ENCODE data around the gene GALNTL6. TPM values are rescaled to one million over a fixed set of nuclear protein-coding genes. Genes with fewer than 3 reads are reported as not detected.

GALNTL6 gene
- total and polyA plus RNA-seq, 9 of the 15 experiments (the other 6 are each of a cell fraction or from before 2014, with no cell fraction given), result 0.18 to 0.50 (median 0.29) TPM

GRCh38 chr4:172155838-172156345 lies 342.7 kb downstream of the GALNTL6 start (continued):
- no peak for TF ChIP-seq ZBTB11 (CRISPR knock-in tag; IDR thresholded peaks at IDR 0.05)
- TF ChIP-seq ZNF717 (CRISPR knock-in tag; IDR thresholded peaks at IDR 0.05), result no peak
- no peak for TF ChIP-seq PHB2 (IDR thresholded peaks at IDR 0.05; ENCODE audit: low read depth)
- TF ChIP-seq HES1 (IDR thresholded peaks at IDR 0.05; ENCODE audit: low read depth), result no peak
- TF ChIP-seq NFYB (IDR thresholded peaks at IDR 0.05; ENCODE audit: extremely low read depth, insufficient read length), result no peak
- no peak for TF ChIP-seq ZNF436 (CRISPR knock-in tag; IDR thresholded peaks at IDR 0.05)
- TF ChIP-seq GMEB1 (CRISPR knock-in tag; IDR thresholded peaks at IDR 0.05), result no peak
- TF ChIP-seq ARID1B (IDR thresholded peaks at IDR 0.05), result peak; percentile 54
- no peak for TF ChIP-seq BACH1 (tag; IDR thresholded peaks at IDR 0.05)
- TF ChIP-seq ZC3H4 (CRISPR knock-in tag; IDR thresholded peaks at IDR 0.05; ENCODE audit: borderline replicate concordance), result no peak
- TF ChIP-seq, protein P1, sequence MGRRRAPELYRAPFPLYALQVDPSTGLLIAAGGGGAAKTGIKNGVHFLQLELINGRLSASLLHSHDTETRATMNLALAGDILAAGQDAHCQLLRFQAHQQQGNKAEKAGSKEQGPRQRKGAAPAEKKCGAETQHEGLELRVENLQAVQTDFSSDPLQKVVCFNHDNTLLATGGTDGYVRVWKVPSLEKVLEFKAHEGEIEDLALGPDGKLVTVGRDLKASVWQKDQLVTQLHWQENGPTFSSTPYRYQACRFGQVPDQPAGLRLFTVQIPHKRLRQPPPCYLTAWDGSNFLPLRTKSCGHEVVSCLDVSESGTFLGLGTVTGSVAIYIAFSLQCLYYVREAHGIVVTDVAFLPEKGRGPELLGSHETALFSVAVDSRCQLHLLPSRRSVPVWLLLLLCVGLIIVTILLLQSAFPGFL (CRISPR knock-in tag; IDR thresholded peaks at IDR 0.05), result no peak
- no peak for TF ChIP-seq ZNF311 (CRISPR knock-in tag; IDR thresholded peaks at IDR 0.05)
- TF ChIP-seq ATF7 (IDR thresholded peaks at IDR 0.05), result peak; percentile 81
- peak; percentile 81 for TF ChIP-seq EP400 (IDR thresholded peaks at IDR 0.05)
- no peak for TF ChIP-seq MLX (CRISPR knock-in tag; conservative IDR thresholded peaks at IDR 0.05)
- peak; percentile 35; the same call in 1 of the 2 replicates for TF ChIP-seq ESRRA (IDR thresholded peaks at IDR 0.05; ENCODE audit: borderline replicate concordance, low read depth)
- no peak for TF ChIP-seq SMAD3 (CRISPR knock-in tag; conservative IDR thresholded peaks at IDR 0.05)
- TF ChIP-seq FOS (IDR thresholded peaks at IDR 0.05; ENCODE audit: extremely low read depth, insufficient read length), result no peak
- TF ChIP-seq ZNF12 (CRISPR knock-in tag; IDR thresholded peaks at IDR 0.05), result no peak
- peak; percentile 89 for TF ChIP-seq POLR2H (tag; IDR thresholded peaks at IDR 0.05; ENCODE audit: low read depth)
- TF ChIP-seq ZNF551 (CRISPR knock-in tag; IDR thresholded peaks at IDR 0.05), result no peak

Measured in K562 (cell line).